ENCODE results near the gene ABHD3.
"Not testable (repeated sequence)": the region's sequence is repeated elsewhere in the genome, so short reads cannot be mapped to it uniquely, and the experiment has no call there.

ABHD3 gene

GRCh38 chr18:21741562-21742314 is 37.2 kb upstream of the ABHD3 start:
- H3K4me3 ChIP-seq (ENCODE audit: low read depth, low read length), result peak overlapping the region; percentile 75
- DNase-seq (ENCODE audit: low read depth), result no peak
- TF ChIP-seq CTCF (IDR thresholded peaks at IDR 0.05; ENCODE audit: control insufficient read depth, extremely low read depth, insufficient read depth), result no peak

- no peak for TF ChIP-seq CTCF (IDR thresholded peaks at IDR 0.05; ENCODE audit: control insufficient read depth, extremely low read depth, insufficient read depth)
- DNase-seq (ENCODE audit: low read depth), result no peak
- peak overlapping the region; percentile 75 for H3K4me3 ChIP-seq (ENCODE audit: low read depth, low read length)
Measured at GRCh38 chr18:21741312-21741561, 36.7 kb upstream of the ABHD3 start.

GRCh38 chr18:21740538-21741311 is 36.2 kb upstream of the ABHD3 start, which contains the start of gene MIB1:
Gene MIB1 (plus strand): TSS chr18:21740792. CDS start chr18:21741584, 792 bp downstream.
- no peak for TF ChIP-seq CTCF (IDR thresholded peaks at IDR 0.05; ENCODE audit: control insufficient read depth, extremely low read depth, insufficient read depth)
- H3K4me3 ChIP-seq (ENCODE audit: low read depth, low read length), result peak within 1 kb of the TSS; percentile 75
- DNase-seq (ENCODE audit: low read depth), result peak; percentile 78

GRCh38 chr18:21739604-21740537 is 35.3 kb upstream of the ABHD3 start:
- peak overlapping the region; percentile 75 for H3K4me3 ChIP-seq (ENCODE audit: low read depth, low read length)
- no peak for TF ChIP-seq CTCF (IDR thresholded peaks at IDR 0.05; ENCODE audit: control insufficient read depth, extremely low read depth, insufficient read depth)
- no peak for DNase-seq (ENCODE audit: low read depth)

- not testable (repeated sequence) for H3K4me3 ChIP-seq (ENCODE audit: low read depth, low read length); DNase-seq (ENCODE audit: low read depth)
Measured at GRCh38 chr18:21736926-21737325, 32.4 kb upstream of the ABHD3 start.

GRCh38 chr18:21735452-21736015 is 31.0 kb upstream of the ABHD3 start:
- DNase-seq (ENCODE audit: low read depth), result no peak
- no peak overlapping the region for H3K4me3 ChIP-seq (ENCODE audit: low read depth, low read length)

More at GRCh38 chr18:21735452-21736015, 31.0 kb upstream of the ABHD3 start:
- TF ChIP-seq CTCF (IDR thresholded peaks at IDR 0.05; ENCODE audit: control insufficient read depth, extremely low read depth, insufficient read depth), result no peak

Data from LNCaP clone FGC (cell line).